ENCODE results near the gene ALDH1A1. TPM values are rescaled to one million over a fixed set of nuclear protein-coding genes. Genes with fewer than 3 reads are reported as not detected.

The ALDH1A1 gene
- total RNA-seq, 1 experiment from 2014 or later = 0.71 TPM

DNA sequence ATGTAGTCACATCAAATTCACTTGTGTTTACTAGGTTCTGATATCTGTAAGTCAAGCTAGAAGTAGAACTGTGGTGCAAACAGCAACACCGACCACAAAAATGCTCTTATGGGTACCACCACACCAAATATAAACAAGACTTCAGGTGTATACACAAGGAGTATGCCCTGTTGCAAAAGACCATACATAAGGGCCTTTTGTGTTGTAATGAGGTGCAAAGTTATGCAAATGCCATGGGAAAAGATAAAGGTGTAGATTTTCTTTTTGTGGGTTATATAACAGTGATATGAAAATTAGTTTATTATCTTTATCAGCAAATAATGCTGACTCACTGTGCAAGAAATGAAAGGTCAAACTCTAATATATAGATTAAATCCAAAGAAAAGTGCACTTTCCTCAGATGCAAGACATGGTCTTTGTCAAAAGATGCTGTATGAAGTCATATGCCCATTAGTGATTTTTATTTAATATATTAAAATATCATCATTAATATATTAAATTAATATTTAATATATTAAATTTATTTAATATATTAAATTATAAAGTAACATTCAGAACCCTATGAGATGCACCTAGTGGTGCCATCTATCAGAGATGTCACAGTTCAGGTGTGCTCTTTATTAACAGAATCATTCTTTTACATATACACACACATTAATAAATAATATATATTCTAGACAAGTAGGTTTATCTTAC is 26.7 kb upstream of the ALDH1A1 start:
- peak; percentile 42 for DNase-seq (ENCODE audit: low read depth)

DNA sequence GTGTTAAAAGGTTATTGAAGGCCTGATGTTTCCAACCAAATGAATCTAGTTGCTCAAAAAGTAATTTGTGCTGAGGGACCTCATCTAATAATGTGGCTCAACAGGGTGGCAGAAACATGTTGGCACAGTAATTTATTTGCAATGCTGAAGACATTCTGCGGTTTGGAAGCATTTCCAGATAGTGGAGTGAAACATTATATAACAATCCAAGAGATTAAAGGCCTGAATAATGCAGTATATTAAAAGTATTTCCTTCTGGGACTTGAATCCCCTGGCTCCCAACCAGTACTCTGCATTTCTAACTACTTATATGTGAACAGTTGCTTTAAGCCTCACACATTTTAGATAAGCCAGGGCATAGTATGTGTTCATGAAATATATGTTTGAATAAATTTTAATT is 25.9 kb upstream of the ALDH1A1 start:
- peak; percentile 85 for DNase-seq (ENCODE audit: low read depth)

DNA sequence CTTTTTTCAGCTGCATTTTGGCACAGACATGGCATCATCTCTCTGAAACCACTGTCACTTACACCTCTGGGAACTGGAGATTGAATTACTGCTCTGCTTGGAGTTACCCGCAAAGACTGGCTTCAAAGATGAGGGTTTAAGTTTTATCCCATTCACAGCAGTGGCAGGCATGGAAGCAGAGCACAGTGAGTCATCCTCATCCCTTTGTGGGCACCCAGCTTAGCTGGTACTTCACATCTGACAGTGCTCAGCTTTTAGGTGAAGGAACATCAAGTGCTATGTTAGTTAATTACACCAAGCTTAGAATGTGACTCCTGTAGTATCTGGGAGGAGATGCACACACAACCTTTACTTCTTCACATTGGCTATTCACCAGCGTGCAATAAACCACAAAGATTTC is 24.8 kb upstream of the ALDH1A1 start:
- DNase-seq (ENCODE audit: low read depth) = peak; percentile 73

DNA sequence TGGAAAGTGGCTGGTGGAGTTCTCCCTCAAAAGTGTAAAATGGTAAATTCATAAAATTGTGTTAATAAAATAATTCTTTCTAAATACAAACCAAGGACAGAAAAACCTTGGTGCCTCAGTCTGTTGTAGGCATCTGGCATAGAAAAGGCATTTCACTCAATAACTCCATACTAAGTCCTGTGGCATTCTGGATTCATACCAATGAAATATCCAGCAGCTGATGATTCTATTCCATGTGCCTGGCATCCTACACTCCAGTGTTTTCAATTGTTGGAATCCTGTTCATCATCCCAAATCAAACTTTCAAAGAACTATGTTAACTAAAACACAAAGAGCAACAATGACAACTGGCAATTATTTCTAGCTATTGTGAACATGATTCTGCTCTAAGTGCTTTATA is 21.6 kb upstream of the ALDH1A1 start:
- no peak for DNase-seq (ENCODE audit: low read depth)

DNA sequence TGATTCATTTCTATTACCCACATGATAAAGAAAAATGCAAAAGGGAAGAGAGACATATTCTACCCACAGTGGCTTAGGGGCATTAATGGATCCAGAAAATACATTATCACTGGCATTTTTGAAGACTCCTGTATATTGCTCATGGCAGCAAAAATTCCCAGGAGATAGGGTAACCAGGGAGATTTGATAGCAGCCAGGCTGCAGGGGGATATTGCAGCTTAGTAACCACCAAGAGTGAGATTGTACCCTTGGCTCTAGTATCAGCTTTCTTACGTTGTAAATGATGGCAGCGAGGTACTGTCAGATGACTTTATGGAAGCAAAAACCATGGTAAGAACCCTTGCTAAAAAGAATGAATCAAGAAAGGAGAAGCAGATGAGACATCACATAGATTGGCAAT is 19.8 kb upstream of the ALDH1A1 start:
- DNase-seq (ENCODE audit: low read depth) = no peak

DNA sequence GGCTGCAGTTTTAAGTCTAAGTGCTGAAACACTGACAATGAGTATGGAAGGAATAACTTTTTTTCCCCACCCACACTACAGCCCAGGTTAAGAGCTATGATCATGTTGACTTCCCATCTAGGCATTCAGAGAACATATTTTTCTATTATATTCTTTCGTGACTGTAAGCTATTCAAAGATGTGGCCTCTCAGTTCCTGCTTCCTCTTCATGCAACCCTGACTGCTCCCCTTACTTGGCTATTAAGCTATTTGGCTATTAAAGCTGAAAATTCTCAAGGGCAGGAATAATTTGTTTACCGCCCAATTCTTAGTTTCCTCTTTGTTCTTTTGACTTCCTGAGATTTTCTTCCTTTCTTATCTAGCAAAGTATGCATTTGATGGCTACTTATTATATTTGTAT is 18.6 kb upstream of the ALDH1A1 start:
- DNase-seq (ENCODE audit: low read depth) = no peak

DNA sequence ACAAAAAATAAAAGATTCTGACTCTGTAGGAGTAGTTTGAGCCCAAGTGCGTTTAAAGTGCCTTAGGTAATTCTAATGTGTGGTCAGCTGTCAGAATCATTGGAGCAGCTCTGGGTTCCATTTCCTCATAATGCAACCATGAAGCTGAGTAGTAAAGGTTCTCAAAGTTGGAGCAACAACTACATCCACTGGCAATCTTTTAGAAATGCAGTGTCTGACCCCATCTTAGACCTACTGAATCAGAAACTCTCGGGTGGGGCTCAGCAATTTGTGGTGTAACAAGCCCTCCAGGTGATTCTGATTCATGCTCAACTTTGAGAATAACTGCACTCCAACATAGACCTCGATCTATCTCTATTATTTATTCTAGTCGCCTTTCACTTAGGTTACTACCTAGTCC is 7.6 kb upstream of the ALDH1A1 start:
- peak; percentile 27 for DNase-seq (ENCODE audit: low read depth)

DNA sequence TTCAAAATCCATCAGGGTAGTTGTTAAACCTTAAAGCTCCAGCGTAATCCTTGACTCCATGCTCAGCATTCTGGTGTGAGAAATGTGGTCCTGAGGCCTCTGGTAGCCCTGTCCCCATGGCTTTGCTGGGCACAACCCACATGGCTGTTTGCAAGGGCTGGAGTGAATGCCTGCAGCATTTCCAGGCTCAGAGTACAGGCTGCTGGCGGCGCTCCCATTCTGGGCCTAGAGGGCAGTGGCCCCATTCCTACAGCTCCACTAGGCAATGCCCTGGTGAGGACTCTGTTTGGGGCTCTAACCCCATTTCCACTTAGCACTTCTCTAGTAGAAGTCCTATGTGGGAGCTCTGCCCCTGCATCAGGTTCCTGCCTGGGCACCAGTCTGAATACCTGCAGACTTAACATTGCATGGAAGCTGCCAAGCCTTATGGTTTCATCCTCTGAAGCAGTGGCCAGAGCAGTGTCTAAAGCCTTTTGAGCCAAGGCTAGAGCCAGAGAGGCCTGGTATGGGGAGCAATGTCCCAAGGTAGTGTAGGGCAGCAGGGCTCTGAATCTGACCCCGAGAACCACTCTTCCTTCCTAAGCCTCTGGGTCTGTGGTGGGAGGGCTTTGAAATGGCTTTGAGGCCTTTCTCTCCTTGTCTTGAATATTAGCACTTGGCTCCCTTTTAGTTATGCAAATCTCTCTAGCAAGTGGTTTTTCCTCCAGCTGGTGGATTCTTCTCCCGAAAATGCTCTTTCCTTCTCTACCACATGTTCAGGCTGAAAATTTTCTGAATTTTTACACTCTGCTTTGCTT is 5.8 kb upstream of the ALDH1A1 start:
- no peak for DNase-seq (ENCODE audit: low read depth)

DNA sequence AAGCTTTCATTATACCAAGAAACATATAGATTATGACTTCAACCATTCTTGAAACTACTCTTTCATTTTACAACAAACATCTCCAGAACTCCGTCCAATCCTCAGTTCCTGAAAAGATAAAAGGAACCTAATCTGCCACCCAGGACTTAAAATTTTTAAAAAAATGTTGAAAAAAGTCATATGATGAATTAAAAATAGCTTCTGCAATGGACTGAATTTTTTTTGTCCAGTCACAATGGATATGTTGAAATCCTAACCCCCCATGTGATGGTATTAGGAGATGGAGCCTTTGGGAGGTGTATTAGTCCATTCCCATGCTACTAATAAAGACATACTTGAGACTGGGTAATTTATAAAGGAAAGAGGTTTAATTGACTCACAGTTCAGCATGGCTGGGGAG is 2.7 kb upstream of the ALDH1A1 start:
- no peak for DNase-seq (ENCODE audit: low read depth)

DNA sequence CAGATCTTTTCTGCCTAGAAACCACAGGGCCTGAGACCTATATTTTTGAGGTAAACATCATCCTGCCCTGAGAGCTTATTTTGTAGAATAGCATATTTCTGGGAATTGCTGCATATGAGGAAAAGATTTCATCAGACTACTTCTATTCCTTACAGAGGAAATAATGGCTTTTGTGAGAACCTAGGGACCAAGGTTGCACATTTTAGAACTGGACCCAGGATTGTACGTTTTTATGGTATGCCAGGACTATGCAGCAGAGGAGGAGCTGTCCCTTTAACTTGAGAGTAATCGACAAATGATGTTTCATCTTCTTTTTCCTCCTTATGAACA is 2.2 kb upstream of the ALDH1A1 start:
- no peak for DNase-seq (ENCODE audit: low read depth)

DNA sequence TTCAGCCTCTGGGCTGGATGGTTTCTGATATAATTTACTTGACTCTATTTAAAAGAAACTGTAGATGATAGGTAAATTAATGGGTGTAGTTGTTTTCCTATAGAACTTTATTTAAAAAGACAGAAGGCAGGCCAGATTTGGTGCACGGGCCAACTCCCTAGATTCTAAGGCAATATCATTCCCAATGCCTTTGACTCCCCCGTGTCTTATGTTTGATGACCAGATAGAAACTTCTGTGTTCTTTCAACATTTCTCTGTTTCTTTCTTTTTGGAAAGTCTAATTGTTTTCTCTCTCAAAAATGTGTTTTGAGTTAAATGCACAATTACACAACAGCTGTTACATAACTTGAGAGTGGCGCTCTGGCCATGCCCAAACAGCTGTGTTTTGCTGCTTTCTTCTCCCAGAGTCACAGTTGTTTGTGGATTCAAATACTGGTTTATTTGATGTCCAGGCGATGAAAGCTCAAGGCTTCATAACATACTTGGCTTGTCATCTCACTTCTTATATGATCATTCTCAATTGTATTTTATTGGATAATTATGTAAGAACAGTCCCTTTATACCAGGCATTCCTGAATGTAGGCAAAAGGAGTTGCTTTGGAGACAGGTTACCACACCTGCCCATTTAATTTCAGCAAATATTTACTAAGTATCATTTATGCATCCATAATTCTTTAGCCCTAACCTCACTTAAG is 1.7 kb upstream of the ALDH1A1 start:
- no peak for DNase-seq (ENCODE audit: low read depth)

DNA sequence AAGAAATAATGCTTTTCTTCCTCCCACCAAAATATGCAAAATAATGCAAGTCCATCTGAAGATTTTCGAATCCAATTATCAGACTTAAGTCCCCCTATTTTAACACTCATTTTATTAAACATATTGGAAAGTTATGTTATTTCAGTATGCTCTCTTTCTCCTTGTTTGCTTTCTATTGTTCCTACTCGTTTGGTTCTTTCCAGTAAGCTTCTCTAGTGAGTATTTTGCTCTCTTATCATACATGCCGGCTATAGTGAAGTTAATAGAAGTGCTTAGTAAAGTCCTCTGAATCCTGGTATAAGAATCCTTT is 517 bp downstream of the ALDH1A1 start:
- no peak for DNase-seq (ENCODE audit: low read depth)

DNA sequence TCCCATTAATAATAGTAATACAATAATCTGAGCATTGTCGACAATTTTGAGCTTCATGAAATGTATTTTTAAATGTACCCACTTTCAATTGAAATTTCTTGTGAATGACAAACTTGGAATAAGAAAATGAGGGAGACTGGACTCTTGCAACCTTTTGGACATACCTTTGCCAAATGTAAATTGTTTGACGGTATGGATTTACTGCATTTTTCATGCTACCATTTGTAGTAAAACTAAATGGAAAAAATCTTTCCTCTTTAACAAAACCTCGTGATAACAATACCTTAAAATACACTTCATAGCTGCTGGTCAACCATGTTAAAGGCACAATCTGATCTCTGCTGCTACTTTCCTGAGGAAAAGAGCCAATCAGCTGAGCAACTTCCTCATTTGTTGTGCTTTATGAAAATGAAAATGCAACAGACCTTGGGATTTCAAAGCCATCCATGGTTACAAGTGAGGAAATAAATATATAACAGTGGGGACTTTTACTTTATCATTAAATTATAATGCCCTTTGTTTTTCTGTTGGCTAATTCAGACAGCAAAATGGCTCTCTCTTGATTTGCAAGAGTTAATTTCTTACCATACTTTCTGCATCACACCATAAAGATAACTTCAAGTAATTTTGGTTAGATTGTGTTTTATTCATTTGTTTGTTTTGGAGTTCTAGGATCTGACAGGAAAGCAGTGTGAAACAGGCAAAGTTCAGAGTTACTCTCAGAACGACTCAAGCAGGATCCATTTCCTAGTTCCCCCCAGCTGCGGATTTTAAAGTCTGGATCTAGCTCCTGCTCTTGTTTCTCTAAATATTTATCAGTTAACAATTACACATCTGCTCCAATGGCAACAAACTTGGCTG is 1.1 kb downstream of the ALDH1A1 start:
- DNase-seq (ENCODE audit: low read depth) = no peak

DNA sequence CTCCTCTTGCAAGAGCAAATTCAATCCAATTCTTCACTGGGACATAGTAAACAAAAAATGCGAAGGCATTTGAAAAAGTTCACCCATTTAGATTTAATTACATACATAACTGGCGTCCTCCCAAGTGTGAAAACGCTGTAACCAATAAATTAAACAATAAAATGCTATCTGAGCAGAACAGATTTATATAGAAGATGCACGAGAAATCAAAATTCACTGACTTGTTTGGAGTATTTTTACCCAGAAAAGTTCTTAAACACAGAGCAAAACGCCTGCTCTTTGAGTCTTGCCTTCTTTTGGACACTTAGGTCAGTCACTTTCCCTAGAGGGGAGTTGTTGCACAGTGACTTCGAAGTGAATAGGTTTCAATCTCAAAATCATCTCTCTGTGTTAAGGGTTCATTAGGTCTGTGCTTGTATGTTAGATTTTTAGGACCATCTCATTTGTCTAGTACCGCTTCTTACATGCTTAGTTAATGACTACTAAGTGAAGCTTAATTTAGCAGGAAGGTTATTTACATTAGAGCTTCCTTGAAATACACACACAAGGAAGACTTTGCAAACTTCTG is 1.9 kb downstream of the ALDH1A1 start:
- no peak for DNase-seq (ENCODE audit: low read depth)

DNA sequence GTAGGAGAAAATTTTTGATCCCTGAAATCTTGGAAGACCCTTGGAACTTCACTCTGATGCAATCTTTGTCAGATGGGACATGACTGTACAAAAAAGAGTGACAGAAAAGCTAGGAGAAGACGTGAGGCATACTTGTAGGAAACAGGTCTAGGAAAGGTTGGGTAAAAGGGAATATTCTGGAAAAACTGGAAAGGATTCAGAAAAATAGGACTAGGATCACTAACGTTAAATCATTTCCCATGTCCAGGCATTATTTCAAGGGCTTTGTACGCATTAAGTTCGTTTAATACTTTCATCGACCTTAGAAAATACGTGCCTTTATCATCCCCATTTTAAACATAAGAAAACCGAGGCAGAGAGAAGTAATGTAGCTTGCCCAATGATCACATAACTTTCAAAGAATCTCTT is 2.9 kb downstream of the ALDH1A1 start:
- no peak for DNase-seq (ENCODE audit: low read depth)

DNA sequence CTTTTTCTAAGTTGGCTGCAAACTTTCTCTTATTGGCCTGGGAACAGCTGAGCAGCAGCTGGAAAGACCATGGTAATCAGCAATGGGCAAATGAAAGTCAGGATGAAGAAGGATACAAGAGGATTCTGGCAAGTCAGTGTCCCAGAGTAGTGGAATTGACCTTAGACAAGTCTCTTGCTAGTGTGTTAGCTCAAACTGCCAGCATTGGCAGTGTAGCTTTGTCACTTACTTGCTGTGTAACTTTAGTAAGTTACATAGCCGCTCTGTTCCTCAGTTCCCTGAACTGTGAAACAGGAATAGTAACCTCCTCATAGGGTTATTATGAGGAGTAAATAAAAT is 3.6 kb downstream of the ALDH1A1 start:
- DNase-seq (ENCODE audit: low read depth) = no peak

DNA sequence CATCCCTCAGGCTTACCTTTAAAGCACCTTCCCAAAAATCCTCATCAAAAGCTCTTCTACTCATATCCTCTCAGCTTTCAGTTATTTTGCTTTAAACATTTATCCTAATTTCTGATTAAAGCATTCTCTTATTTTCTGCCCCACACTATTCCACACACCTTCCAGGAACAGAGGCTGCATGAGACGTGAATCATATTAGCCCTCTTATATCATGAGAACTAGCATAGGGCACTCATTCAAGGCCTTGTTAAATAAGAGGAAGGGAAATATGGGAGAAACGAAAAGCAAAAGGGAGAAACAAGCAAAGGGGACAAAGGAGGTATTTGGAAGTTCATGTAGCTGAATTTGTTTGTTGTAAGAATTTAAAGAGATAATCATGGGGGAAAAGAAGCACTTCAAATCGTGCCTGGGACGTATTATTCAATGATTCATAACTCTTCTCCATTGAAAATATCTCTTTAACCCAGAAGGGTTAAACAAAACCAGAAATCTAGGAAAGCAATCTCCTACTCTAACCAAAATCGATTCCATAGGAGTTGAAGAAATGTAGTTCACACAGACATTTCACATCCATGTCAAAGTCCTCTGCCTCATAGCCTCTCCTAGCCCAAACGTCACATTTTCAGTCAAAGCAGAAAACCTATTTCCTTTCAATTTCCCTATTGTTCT is 4.1 kb downstream of the ALDH1A1 start:
- DNase-seq (ENCODE audit: low read depth) = no peak

DNA sequence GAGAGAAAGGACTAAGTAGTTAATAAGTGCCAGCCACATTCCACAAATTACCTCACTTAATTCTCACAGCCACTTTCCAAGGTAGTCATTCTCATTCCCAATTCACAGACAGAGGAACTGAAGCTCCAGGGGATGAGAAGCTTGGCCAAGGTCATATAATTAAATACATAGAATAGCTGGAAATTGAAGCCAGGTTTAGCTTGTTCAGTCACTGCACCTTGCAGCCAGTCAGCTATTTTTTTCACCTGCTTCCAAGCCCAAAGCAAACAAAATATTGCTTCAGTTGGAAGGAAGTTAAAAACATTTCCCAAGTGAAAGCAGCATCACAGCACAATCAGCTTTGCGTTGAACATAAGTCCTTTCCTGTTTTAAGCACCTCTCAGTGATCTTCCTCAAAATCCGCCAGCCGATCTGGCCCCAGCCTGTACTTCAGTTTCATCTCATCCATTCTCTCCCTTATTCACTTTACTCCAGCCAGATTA is 4.8 kb downstream of the ALDH1A1 start:
- no peak for DNase-seq (ENCODE audit: low read depth)

DNA sequence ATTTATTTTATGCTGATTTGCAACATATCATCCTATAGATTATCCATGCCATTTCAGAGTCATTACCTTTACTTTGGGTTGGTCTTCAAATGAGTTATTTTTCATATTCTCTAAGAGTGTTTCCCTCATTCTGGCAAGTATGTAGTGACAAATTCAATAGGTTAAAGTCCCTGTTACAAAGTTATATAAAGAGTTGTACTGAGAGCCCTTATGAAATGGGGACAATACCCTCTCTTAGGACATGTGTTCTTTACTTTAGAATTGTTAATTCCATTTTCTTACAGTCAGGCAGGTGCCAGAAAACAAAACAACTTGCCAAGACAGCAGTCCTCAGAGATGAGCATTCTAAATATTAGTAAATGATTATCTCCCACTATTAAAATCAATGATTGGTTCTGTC is 6.0 kb downstream of the ALDH1A1 start:
- DNase-seq (ENCODE audit: low read depth) = no peak

DNA sequence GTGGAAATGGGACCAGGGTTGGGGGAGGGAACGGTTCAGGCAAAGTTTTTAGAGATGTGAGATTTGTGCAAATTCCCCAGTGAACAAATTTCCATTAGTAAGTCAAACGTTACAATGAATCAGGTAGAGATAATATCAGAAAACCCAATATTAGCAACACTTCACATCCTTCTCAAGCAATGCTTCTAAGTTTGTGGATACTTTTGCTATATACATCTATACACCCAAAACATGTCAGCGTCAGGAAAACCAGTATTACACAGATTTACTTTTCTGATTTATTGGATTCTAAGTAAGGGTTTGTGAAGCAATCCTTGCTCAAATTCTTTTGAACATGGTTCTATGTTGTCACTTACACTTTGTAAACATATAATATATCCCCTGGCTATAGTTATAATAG is 6.5 kb downstream of the ALDH1A1 start:
- no peak for DNase-seq (ENCODE audit: low read depth)

DNA sequence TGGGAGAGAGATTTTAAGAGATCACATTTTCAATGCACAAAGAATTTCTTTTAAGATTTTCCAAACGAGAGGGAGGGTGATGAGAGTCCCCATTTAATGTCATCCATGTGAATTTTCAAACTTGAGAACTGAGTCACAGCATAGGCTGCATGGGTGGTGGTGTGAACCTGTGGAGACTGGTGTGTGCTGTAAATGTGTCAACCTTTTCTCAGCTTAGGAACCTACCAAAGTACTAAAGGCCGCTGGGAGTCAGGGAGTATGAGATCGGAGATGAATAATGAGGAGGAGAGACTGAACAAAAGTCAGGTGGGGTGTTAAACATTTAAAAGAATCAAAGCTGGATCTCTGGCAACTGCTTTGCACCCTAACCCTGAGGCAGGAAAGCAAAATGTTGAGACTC is 7.5 kb downstream of the ALDH1A1 start:
- no peak for DNase-seq (ENCODE audit: low read depth)
